HG03039 (cell line): Measurements from ENCODE around the gene TST.

Experiments used
- ATAC-seq: cut with Tn5 transposase; IDR thresholded peaks from one replicate; pipeline ENCODE4 v1.9.1; 2021; ENCODE audit warnings: mild to moderate bottlenecking, moderate library complexity; ENCODE audit not compliant: unreplicated experiment

TST gene

DNA sequence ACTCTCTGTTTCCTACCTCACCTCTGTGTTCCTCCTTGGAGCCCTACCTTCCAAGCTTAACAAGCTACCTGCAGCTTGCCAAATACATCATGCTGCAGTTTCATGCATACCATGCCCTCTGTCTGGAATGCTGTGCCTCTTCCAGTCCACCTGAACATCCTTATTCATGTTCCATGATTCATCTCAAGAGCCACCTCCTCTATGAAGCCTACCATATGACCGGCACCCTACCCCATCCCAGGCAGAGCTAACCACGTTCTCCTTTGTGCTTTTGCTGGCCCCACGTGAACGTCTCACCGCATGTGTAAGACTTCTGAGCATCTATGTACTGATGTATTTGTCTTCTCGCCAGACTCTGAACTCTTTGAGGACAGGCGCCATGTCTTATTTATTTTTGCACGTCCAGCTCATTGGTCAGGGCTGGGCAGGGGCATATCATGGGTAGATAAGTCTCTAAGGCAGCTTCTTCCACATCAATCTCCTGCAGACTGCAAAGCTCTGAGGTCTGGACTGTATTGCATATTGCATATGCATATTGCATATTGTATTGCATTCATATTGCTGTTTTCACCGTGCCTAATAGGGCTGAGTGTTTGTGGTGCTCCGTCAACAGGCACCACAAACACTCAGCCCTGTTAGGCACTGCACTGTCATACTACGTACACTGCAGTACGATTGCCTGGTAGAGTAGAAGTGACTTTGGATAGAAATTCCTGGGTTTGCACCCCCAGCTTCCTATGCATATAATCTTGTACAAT, 31.0 kb downstream of the TST start:
- ATAC-seq: no peak

DNA sequence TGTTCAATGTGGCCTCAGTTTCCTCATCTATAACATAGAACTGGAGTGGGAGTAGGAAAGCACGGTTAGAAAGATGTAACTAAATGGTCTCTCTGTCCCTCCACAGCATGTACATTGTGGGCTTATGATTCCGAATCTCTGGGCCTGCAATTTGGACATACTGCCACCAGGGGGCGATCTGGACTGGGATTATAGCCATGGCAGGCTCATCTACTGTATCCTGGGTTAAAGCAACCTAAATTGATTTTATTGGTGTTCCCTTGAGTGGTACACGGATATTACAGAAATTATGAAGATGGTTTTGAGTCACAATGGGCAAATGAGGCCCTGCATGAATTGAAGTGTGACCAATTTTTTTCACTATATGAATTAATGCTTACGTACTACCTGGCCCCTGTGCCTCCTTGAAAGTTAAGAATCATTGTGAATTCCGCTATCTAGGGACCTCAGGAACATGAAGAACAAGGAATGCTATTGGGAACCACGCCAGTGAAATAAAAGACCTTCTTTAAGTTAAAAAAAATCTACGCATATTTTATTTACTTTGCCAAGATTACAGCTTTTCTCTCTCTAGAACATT, 32.9 kb downstream of the TST start:
- ATAC-seq: no peak

DNA sequence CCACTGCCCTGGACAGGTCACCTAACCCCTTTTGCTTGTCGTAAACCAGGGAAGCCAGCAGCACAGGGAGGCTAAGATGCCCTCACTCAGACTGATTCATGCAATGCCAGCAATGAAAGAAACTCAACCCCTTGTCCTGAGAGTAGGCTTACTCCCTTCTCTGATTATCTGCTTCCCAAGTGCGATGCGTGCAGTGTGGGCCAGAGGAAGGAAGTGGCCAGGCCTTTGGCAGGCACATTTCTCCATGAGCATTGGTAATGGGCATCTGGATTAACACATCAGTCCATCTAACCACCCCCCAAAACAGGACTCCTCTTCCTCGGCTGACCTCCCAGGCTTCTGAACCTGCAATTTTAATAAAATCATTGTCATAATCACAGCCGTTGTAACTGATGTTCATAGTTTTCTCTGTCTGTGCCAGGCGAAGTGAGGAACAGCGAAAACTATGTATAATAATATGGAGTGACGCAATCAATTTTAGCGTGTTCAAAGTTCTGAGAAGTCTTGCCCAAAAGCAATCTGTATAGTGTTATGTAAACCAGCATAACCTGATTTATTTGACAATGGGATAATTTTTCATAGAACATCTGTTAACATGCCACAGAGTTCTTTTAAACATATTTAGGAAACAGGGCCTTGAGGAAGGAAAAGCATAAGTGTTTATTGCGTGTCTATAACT, 33.9 kb downstream of the TST start:
- ATAC-seq: no peak

DNA sequence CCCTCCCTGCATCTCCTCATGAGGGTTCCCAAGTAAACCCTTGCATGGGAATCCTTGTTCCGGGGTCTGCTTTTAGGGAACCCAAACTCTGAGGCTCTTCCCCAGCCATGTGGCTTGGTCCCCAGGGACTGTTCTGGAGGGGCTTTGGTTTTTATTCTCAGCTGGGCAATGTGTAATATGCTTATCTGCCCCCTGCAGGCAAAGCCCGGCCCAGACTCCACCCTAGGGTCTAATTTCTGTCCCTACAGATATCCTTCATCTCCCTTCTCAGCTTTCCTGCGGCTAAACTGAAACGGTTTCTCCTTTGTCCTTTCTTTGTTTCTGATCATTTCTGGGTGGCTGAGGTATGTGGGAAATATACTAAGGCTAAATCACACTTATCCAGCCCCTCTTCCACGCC, 37.1 kb downstream of the TST start:
- no peak for ATAC-seq

DNA sequence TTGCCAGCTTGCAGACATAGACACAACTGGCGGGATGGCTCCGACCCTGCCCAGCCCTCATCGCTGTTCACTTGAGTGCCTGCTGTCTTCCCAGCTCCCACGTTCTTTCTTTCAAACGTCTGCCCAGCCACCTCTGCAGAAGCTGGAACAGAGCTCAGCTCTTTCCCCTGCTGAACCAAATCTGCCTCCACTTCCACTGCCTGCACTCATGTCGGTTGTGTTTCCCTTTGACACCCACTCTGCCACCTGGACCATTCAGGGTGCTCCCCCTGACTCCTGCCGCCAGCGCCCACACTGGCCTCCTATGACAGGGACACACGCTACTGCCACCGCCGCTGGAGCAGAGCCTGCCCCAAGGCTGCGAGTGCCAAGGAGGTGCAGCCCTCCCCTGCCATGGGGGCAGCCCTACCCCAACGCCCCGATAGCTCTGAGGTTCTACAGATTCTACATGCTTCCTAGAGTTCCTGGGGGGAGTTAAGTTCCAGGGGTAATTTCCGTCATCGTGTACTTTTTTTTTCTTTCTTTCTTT, 37.9 kb downstream of the TST start:
- no peak for ATAC-seq

DNA sequence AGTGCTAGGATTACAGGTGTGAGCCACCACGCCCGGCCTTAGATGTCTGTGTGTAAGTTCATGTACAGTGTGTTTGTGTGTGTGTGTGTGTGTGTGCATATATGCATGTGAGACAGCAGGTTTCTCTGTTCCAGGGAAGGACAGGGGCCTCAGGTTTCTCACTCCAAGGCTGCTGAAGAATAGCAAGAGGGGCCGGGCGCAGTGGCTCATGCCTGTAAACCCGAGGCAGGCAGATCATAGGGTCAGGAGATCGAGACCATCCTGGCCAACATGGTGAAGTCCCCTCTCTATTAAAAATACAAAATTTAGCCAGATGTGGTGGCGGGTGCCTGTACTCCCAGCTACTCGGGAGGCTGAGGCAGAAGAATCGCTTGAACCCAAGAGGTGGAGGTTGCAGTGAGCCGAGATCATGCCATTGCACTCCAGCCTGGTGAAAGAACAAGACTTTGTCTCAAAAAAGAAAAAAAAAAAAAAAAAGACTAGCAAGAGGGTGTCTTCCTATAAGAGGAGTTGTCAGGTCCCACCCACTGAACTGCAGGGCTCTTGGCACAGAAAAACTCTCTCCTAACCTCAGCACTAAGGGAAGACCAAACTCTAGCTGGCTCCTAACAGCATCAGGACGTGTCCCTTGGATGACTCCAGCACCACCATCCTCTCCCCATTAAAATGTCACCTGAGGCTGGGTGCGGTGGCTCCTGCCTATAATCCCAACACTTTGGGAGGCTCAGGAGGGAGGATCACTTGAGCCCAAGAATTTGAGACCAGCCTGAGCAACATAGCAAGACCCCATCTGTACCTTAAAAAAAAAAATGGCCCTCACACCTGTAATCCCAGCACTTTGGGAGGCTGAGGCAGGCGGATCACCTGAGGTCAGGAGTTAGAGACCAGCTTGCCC, 40.0 kb downstream of the TST start:
- no peak for ATAC-seq

DNA sequence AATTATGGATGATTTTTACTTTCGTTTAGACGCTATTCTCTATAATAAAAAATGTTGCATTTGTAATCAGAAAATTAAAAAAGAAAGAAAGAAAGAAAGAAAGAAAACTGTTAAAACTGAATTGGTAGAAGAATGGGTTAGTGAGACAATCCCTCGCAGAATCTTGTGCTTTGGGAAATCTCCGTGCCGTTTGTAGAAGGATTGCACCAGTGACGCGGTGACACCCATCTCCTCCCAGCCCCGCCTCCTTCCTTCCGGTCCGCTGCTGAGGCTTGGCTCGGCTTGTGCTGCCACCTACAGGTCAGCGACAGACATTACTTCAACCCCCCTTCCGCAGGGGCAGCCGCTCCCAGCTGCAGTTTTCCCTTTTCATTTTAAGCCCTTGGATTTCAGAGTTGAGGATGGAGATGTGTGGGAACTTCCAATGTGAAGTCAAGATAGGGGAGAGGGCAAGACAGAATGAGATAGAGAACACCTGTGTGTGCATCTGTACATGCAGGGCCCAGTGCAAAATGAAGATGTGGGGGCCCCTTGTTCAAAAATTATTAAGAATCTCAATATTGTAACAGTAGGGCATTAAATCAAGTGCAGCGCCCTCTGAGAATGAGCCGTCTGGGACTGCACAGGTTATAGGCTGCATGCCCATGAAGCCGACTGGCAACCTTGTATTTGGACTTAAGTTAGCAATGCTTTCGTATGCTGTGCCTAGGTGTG, 41.1 kb downstream of the TST start:
- peak; percentile 55 for ATAC-seq

DNA sequence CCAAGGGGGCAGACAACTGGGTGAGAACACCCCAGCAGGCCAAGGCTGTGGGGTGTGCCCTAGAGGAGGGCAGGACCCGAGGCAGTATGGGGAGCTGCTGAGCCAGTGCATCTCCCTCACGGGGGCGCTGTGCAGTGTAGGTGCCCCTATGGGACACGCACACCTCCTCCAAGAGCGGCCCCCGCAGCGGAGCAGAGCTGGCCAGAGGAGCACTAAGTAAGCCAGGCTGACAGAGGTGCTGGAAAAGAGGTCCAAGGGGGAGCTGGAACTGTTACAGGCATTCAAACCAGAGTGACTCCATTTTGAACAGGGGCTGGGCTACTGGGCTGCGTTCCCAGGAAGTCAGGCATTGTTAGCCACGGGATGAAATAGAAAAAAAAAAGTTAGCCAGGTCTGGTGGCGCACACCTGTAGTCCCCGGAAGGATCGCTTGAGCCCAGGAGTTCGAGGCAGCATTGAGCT, 41.8 kb downstream of the TST start:
- no peak for ATAC-seq

DNA sequence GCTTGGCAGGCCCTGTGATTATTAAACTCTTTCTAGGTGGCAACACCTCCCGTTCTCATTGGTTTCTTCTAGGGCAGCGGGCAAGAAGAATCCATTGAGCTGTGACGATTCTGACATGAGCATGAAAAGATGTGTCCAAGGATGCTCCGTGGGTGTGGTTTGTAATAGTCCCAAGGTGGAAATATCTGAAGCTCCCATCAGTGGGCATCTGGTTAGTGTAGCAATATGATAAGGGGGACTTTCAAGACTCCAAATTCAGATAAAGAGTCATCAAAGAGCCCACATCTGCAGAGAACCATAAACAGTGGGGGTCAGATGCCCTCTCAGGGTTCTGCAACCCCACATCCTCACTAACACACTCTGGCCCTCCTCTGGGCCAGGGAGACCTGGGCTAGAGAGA, 42.6 kb downstream of the TST start:
- no peak for ATAC-seq

DNA sequence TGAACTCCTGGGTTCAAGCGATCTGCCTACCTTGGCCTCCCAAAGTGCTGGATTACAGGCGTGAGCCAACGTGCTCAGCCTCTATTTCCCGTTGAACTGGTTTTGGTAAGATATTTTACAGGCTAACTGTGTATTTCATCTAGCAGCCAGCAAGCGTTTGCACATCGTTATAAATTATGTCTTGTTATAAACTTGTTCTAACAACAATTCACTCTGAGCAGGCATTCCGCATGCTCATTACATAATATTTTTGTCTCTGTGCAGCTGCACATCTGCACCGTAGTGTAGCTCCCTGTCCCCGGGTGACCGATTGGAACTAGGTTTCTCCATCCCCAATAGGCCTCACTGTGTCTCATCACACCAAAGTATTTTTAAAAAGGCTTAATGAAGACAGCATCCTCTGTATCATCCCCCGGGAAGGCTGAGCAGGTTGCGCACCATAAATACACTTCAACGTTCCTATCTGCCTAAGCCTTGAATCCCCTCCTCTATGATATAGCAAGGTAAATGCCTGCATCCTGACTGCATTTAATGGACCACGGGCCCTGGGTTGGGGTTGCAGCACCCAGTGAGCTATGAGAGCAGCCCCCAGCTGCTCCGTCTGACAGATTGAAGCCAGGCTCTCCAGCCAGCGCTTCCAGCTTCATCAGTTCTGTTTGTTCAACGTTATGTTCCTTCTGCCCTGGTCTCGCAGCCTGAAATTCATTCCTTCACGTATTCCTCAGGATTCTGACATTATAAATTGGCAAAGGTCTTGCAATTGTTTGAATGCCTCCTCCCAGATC, 47.7 kb downstream of the TST start:
- ATAC-seq: no peak

DNA sequence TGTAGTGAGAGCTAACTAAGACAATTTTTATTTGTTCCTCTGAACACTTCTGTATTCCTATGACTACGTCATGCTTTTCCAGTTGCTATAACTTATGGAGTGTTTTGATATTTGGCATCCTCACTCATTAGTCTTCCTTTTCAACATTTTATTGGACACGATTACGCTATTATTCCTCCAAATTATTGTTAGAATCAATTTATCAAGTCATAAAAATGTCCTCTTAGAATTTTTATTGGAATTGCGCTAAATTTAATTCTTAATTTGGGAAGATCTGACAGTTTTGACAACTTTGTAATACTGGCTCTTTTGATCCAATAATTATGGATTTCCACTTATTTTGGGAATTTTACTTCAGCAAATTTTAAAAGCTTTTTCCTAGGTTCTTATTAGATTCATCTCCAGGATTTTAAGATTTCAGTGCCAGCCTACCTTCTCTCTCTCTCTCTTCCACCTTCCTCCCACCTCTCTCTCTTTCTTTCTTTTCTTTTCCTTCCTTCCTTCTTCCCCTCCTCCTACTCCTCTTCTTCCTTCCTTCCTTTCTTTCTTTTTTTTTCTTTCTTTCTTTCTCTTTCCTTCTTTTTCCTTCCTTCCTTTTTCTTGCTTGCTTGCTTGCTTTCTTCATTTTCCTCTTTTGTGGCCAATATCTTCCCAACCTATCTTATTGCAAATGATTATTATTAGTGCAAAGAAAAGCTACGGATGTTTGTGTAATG, 50.8 kb downstream of the TST start:
- no peak for ATAC-seq

DNA sequence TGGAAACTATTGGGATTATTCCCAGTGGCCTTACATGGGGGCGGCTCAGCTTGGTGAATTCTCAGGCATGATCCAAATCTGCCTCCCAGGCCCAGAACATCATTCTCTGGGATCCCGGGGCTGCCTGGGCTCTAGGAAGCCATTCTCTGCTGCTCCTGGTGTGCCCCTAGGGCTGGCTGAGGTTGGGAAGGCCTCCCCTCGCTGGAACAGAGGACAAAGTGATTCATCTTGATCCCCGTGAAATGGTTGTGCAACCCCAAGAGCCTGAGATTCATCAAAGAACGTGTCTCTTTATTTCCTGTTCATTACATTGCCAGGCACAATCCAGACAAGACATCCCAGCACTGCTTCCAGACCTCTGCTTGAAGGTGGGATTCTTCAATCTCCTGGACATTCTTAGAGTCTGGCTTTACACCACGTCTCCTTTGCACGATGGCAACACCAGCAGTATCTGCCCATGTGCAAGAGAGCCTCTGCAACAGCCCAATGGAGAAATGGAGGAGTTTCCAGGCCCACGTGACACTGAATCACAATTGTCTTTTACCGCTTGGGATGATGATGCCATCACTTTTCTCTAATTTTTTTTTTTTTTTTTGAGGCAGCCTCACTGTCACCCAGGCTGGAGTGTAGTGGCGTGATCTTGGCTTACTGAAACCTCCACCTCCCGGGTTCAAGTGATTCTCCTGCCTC, 52.3 kb downstream of the TST start:
- no peak for ATAC-seq

DNA sequence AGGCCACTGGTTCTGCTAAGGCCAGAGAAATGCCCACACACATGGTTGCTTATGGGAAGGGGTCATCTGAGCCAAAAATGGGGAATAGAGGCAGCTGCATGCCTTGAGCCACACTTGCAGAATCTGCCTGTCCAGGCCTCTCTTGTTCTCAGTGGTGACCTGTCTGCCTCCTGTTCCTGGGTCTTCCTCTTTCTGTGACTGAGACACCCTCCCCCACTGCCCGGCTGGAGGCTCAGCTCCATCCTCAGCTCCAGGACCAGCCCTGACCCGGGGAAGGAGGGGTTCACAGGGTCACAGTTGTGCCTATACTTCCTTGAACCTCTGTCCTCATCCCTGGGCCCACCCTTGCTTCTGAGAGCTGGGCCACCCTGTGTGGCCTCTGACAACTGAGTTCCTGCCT, 53.6 kb downstream of the TST start:
- no peak for ATAC-seq

DNA sequence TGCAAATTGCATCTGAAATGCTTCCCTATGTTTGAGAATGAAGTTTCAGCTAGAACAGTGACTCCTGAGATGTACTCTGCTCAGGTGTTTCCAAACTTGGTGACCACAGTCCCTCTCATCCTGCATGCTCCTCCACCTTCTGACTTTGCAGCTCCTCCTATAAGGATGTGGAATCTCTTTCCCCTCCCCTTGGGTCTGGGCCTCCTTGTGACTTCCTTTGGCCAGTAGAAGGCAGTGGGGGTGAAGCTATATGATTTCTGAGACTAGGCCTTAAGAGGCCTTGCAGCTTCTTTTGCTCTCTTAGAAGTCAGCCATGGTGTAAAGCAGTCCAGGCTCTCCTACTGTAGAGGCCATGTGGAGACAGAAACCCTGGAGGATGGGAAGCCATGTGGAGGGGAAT, 55.1 kb downstream of the TST start:
- no peak for ATAC-seq

DNA sequence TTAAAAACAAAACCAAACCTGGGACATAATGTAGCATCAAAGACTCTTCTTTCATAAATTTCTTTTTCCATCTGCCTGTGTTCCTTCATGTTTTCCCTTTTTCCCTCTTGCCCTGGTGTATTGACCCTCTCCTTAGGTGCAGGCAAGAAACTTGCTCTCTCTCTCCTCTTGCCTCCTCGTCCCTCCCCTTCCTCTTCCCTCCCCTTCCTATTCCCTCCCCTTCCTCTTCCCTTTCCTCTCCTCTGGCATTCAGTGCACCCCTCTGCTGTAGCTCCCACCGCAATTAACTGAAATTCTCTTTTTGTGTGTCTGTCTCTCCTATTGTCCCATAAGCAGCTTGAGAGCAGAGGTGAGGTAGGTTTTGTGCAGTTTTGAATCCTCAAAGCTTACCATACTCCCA, 55.9 kb downstream of the TST start:
- ATAC-seq: no peak

DNA sequence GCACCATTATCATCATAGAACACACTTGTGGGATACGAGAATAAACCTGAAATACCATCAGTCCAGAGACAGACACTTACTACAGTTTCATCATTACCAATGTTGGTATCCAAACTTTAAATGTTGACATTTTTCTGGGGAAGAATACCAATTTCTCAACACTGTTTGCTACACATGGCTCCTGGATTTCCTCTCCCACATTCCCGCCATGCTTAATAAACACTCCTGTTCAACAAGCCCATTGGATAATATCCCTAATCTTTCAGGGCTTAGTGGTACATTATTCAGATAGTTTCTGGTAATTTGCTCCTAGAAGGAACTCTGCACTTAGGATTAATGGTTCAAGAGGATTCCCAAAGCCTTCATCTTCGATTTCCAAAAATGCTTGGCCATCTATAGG, 57.6 kb downstream of the TST start:
- ATAC-seq: no peak
